Cortex of kidney (tissue), 1 donor: ENCODE data around the gene KDM6B.

Experiments
- DNase-seq: peaks from one replicate; lab custom pipeline; 2025; lab: John Stamatoyannopoulos, UW

The KDM6B gene

DNA sequence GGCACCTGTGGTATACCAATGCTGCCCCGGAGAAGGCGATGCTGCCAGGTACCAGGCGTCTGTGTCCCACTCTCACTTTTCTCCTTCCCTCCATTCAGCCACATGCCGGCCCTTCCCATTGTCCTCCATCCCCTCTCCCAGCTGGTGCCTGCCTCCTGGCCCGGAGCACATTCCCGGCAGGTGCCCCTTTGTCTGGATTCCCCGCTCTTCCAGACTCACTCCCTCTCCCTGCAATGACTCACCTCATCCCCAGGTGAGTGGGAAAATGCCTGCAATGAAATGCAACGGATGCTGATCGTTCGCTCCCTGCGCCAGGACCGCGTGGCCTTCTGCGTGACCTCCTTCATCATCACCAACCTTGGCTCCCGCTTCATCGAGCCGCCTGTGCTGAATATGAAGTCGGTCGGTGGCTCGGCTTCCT lies 10.4 kb upstream of the KDM6B start:
- DNase-seq = no peak

DNA sequence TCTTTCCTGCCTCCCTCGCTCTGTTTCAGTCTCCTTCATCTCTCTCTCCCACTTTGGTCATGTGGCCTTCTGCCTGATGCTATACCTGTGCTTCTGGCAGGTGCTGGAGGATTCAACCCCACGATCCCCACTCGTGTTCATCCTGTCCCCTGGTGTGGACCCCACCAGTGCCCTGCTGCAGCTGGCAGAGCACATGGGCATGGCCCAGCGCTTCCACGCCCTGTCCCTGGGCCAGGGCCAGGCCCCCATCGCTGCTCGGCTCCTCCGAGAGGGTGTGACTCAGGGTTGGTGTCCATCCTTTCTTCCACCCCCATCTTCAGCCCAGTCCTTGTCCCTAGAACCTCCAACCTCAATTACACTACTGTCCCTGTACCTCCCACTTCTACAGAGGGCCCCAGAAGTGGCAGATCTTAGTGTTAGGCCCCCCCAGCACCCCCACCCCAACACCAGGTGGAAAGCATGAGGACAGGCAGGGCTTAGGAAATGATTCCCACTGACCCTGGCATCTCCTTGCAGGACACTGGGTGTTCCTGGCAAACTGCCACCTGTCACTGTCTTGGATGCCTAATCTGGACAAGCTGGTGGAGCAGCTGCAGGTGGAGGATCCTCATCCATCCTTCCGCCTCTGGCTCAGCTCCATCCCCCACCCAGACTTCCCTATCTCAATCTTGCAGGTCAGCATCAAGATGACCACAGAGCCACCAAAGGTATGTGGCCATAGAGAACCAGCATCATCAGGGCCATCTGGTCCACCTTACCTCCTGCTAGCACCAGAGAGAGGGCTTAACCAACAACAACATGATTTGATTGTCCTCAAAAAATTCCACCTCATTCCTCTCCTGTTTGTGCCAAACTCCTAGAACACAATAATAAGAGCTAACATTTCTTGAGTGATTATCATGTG lies 9.7 kb upstream of the KDM6B start:
- no peak for DNase-seq

DNA sequence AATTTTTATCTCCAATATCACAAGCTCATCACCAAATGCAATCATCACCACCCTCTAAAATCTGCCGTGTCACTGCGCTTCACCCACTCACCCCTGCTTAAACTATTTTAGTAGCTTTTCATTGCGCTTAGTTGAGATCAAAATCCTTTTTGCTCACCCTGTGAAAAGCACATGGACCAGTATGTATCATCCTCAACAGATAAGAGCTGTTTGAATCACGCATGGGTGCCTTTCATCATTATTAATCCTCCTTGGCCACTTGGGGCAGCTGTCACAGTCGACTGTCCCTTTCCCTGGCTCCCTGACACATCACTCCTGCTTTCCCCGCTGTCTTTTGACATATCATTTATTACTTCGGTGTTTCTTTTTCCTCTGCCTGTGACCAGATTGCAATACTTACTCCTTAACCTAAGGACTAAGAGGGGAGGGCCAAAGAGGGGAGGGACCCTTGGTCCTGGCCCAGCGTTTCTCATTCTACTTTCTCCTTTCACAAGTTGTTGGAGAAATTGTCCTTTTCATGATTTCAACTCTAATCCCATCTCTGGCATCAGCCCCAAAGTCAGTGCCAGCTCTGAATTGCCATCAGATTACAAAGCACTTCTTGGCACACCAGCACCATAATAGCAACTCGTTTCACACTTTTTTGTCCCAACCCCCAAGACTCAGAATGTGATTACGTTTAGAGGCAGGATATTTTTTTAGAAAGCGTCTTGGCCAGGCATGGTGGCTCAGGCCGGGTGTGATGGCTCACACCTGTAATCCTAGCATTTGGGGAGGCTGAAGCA lies 8.6 kb upstream of the KDM6B start:
- DNase-seq = no peak

DNA sequence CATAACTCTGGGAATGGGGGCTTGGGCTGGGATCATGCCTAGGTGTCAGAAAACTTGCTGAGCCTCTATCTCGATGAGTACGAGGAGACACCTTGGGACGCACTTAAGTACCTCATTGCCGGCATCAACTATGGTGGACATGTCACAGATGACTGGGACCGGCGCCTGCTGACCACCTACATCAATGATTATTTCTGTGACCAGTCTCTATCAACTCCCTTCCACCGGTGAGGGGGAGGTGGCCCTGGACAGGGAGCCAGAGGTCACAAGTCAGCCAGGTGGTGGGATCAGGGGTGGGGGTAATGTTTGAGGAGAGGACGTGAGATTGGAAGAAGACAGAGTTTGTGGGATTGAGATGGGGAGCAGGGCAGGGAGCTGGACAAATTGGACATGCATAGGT lies 3.4 kb upstream of the KDM6B start:
- DNase-seq = no peak

DNA sequence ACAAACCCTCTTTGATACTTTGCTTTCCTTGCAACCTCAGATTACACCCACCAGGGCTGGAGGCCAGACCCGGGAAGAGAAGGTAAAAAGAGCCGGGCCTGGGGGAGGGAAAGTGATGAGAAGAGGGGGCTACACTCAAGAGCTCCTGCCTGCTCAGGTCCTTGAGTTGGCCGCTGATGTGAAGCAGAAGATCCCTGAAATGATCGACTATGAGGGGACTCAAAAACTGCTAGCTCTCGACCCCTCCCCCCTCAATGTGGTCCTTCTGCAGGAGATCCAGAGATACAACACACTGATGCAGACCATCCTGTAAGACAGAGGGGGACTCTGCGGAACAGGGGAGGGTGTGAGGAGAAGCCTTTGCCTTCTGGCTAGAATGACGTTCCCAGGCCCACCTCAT lies 2.8 kb upstream of the KDM6B start:
- no peak for DNase-seq

DNA sequence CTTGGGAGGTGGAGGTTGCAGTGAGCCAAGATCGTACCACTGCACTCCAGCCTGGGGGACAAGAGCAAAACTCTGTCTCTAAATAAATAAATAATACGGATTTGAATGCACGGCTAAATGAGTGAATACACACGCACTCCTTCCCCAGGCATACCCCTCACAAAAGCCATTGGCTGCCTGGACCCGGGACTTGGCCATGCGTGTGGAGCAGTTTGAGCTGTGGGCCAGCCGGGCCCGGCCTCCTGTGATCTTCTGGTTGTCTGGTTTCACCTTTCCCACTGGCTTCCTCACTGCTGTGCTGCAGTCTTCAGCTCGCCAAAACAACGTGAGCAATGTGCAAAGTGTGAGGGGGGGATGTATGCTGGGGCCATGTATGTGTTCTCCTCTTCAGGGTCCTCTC lies 1.6 kb upstream of the KDM6B start:
- no peak for DNase-seq

DNA sequence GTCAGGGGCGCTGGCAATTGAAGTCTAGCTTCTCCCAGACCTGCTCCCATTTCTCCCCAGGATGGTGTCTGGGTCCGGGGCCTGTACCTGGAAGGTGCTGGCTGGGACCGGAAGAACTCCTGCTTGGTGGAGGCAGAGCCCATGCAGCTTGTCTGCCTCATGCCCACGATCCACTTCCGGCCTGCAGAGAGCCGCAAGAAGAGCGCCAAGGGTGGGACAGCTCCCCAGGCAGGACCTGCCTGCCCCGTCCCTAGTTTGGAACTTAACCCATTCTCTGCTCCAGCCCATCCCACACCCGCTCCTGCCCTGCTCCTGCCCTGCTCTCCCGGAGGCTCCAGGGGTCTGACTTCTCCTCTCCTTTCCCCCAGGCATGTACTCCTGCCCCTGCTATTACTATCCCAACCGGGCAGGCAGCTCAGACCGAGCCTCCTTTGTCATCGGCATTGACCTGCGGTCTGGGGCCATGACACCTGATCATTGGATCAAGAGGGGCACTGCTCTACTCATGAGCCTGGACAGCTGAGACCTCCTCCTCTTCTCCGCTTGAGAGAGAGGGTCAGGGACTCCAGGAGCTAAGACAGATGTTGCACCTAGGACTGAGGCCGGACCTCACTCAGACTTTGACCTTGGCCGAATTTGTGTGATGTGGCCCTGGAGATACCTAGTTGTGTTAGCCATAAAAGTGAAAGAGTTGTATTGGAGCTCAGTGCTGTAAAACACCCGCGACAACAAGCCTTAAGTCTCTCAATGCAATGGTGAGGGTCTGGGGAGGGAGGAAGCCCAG lies 814 bp upstream of the KDM6B start:
- no peak for DNase-seq

DNA sequence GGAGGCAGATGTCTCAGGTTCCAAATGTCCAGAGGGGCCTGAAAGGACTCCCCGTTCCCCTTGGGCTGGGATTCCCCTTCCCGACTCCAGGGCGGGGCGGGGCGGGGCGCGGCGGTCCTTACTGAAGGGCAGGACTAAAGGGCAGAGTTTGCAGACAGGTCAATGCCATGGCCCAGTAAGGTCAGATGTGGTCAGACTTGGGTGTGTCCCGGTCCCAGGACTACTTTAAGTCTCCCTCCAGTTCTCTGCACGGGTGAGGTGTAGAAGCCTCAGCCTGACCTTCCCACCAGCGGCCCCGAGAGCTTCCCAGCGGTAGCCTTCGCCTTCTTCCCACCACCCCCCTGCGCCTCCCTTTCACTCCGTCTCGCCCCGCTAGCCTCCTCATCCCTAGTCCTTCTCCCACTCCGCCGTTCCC lies 532 bp downstream of the KDM6B start:
- no peak for DNase-seq

DNA sequence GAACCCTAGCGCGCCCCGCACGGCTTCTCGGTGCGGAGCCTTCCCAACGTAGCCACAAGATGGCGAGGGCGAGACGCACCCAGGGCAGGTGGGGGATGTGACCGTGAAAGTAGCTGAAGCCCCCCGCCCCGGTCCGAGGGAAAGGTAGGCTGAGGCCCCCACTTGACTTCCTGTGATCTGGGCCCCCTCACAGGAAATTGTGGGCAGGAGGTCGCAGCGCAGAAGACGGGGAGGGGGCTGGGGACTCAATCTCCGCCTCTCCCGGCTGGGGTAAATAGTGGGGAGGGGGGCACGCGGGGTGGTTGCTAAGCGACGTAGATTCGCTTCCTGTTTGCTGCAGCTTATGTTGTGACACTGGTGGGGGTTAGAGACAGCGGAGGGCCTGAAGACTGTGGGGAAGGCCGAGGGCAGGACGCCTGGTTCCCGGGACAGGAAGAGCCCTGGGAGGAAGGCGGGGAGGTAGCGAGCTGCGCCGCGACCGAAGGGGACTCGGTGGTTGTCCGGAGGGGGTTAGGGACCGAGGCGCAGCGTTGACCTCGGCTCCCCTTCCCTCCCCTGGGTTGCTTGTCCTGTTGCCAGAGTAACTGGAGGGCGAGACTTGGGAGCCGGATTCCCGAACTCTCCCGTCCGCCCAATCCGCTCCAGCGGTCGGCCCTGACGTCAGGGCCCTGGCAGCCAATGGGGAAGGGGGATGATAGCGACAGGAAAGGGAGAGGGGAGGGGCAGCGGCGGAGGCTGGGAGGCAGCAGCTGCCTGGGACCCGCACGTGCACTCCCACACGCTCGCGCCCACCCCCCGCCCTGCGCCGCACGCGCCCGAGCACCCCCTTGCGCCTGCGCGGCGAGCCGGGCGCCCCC lies 1.2 kb downstream of the KDM6B start:
- peak; percentile 50 for DNase-seq

DNA sequence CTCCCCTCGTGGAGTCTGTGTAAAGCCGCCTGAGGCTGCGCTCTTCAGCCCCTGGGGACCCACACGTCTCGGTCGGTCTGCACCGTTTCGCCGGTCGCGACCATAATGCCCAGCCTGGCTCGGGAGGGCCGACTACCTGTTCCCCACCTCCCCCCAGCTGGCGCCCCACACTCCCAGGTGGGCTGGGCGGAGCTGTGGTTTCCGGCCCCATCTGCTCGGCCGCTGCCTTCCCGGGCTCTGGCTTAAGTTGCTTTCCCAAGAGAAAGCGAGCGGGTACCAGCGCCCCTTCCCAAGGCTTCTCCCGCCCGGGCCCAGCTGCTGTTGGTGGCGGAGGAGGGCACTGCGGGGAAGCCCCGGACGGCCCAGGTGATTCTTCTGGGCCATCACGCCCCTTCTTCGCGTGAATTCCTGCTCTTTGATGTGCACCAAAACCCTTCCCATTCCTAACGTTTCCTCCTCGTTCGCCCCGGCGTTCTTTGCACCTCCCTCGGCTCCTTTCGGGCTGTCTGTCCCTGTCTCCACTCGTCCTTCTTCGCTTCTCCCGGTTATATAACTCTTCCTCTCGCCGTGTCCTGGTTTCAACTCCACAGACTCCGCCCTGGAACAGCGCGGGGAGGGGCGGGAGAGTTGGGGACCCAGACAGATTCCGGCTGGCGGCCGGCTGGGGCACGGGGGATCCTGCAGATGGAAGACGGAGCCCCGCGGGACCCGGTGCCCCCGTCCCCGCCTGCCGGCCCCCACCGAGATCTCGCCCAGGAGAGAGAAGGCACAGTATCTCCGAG lies 2.0 kb downstream of the KDM6B start:
- no peak for DNase-seq

DNA sequence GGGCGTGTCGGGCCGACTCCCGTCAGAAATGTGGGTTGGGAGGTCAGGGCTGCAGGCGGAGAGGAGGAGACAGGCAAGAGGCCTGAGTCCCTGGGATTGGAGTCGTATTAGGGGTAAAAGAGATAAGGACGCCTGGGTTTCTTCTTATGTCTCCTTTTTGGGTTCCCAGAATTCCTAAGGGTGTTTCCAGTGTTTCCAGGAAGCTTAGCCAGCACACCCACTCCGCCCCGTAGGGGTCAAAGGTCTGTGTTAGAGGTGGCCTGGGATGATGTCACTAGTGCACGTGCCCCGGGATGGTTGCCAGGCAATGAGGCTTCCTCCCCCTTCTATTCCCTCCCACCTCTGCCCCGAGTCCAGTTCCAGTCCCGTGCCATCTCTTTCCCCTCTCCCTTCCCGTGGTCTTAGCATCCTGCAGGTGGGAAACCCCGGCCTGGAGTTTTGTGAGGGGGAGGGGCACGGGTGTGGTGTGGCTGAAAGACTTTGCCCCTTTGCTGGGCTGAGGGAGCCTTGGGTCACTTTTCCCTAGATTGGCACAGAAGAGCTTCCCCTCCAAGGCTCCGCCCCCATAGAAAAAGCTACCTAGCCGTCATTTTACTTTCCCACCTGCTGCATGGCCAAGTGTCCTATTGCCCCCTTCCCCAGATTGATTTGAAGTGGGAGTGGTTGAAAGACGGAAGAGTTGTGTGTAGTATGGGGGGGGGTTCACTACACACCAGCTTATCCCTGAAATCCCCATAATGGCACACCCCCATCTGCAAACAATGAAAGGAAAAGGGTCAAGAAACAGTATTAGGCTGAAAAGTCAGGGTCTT lies 2.8 kb downstream of the KDM6B start:
- DNase-seq = no peak

DNA sequence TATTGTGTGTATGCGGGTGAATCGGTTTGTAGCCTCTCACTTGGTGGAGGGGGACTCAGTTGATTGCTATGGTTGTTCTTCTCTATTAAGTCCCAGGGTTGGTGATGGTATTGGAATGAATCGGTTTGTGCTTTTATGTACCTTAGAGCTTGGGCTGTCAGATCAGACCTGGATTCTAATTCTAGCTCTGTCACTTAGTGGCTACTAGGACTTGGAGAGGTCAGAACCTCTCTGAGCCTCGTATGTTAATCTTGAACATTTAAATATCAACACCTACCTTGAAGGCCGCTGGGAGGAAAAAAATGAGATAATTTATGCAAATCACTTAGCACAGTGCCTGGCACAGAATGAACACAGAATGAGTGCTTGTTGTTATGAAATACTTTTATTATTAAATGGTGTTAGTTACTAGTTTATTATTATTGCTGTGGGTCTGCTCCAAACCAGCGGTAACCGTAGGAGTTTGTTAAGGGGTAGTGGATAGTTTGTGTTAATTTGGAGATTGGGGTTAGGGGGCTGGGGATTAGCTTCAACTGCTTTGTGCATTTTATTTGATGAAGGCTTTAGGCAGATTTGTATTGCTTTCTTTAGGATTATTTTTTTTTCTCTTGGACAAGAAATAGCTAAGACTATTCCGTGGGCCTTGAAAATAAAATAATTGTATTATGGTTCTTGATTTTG lies 3.5 kb downstream of the KDM6B start:
- no peak for DNase-seq

DNA sequence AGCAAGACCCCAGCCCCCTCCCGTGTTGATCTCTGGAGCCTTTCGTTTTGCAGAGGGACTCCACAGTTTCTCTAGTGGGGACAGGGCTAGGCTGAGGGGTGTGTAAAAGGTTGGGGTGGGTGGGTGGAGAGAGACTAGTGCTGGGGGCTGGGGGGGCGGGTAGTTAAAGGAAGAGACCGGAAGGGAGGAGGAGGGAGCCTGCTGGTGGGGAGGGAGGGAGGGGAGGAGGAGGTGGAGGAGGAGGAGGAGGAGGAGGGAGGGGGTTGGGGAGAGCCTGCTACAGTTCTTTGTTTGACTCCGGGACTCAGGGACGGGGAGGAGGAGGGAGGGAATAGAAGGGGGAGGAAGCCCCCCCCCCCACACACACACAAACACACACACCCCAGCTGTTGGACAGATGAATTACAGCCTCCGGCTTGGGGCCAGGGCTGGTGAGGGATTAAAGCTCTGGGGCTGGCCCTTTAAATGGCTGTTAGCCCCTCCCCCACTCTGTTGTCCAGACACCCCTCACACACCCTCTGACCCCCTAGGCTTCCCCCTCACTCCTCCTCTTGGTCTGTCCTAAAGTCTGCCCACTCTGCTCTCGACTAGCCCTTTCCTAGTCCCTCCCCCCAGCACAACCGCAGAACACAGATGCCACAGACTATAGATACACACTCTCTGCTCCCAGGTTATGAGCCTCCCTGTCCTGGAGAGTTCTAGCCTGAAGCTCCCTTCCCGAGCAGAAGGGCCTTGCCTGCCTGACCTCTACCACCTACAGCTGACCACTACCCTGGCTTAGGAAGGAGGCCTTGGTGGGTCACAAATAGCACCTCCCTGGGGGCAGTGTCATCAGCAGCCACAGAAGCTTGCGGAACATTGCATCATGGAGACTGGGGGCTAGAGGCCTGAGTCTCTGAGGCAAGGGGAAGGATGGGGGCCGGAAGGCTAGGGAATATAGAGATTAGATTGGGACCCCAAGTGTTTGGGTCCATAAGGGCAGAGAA lies 4.4 kb downstream of the KDM6B start:
- no peak for DNase-seq

DNA sequence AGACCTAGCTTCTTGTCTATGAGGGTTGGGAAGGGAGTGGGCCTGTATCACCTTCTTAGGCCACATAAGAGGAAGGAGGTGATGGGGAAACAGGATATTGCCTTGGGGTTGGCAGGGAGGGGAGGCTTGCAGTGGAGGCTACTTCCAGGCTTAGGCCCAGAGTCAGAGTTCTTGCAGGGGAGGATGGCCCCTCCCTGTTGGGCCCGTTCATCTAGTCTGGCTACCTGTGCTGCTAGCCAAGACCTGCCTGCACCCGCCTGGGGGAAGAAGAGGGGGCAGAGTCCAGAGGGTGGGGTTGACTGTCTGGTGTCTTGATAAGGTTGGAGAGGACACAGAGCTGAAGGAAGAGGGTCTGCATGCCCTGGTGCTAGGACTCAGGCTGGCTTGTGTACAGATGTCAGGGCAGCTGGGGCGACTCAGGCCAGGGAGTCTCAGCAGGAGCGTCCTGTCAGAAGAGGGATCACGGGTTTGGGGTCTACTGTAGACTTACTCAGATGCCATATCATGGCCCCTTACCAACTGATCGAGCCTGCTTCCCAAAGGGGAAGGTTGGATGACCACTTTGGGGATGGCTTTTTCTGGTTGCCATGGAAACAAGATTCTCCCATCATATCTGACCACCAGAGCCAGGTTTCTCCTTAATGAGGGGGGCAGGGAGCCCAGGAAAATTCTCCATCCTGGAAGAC lies 5.3 kb downstream of the KDM6B start:
- DNase-seq = no peak

DNA sequence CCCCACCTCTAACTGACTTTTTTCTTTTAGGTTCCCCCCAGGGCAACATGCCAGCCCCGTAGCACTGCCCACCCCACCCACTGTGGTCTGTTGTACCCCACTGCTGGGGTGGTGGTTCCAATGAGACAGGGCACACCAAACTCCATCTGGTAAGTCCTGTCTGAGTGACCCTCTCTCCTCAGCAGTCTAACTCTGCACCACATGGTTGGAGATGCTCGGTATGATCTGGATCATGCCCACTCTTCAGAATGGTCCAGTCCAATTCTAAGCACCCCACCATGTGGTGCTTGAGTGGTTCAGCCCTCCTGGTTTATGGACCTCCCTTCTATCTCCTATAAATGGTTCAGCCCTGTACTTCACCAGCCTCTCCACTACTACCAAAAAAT lies 5.9 kb downstream of the KDM6B start:
- no peak for DNase-seq

DNA sequence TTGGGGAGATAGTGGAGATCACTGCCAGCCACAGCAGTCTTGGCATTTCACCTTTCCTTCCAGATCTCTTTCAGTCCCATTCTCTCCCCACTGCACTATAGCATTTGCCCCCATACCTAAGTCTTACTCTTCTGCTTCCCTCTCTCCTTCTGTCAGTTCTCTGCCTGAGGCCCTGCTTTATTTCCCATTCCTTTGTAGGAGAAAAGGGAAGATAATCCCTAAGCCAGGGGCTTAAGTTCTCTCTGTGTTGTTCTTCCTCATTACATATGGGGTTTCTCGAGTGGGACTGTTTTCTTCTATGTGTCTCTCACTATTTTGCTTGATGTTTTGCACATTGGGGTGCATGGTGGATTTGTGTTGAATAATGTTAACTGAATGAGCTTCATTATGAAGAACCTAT lies 6.4 kb downstream of the KDM6B start:
- no peak for DNase-seq

DNA sequence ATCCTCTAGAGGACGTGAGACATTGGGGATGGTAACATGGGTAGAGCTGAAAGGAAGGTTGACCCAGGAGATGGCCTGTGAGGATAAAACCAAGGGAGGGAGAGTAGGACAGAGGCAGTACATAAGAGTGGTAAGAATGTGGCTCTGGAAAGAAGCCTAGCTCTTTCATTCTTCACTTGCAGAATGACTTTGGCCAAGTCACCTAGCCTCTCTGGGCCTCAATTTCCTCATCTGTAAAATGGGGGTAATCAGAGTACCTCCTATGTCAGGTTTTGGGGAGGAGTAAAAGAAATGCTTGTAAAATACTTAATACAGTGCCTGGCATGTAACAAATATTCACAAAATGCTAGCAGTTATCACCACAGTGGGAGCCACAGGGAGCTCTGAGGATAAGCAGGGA lies 6.9 kb downstream of the KDM6B start:
- no peak for DNase-seq
